Caki2 (cell line): Measurements from ENCODE around the gene TSPAN10. TPM values are rescaled to one million over a fixed set of nuclear protein-coding genes. Genes with fewer than 3 reads are reported as not detected.

Experiments used
- DNase-seq: peaks from one replicate; pipeline ENCODE4 v3.0.0-alpha.2; 2015; ENCODE audit warnings: low read depth
- in situ Hi-C: cut with HindIII; loops from 2 replicates; pipeline ENCODE4 v1.10.0; 2016; ENCODE audit warnings: low sequenced_read_pairs, low pct_unique_long_range_greater_than_20kb, mixed read lengths
- total RNA-seq: library from RNA; depleted of rRNA; stranded (reverse); fragments of >200 nt; shearing (Covaris generic); gene quantifications from 2 replicates; pipeline ENCODE4 v1.2.3, GENCODE V29; 2014; ENCODE audit warnings: low replicate concordance; rRNA removed

Gene TSPAN10
- total RNA-seq, 1 experiment from 2014 or later, result 9.6 TPM

GRCh38 chr17:81697261-81698044, 60.5 kb downstream of the TSPAN10 start:
- no peak for DNase-seq
- in situ Hi-C loops, result no loop called here

Other genes starting within 250 kb of the TSPAN10 start
- 4.4 and 11.9 TPM in 2 replicates for gene BAHCC1, start 241.7 kb upstream of the TSPAN10 start, total RNA-seq
- gene ACTG1, start 124.4 kb upstream of the TSPAN10 start, total RNA-seq, result 3,719 and 3,770 TPM in 2 replicates
- 0.37 and 1.6 TPM in 2 replicates for gene FSCN2, start 108.8 kb upstream of the TSPAN10 start, total RNA-seq
- gene FAAP100, start 84.8 kb upstream of the TSPAN10 start, total RNA-seq, result 40.5 and 41.5 TPM in 2 replicates
- 79.9 and 88.1 TPM in 2 replicates for gene NPLOC4, start 84 bp upstream of the TSPAN10 start, total RNA-seq
- gene PDE6G, start 19.3 kb downstream of the TSPAN10 start, total RNA-seq, result 1.4 TPM in 1 of 2 replicates, not detected in the other
- gene OXLD1, start 29.4 kb downstream of the TSPAN10 start, total RNA-seq, result 76.2 and 103 TPM in 2 replicates
- 33.8 and 39.2 TPM in 2 replicates for gene CCDC137, start 29.5 kb downstream of the TSPAN10 start, total RNA-seq
- 75.3 and 89.9 TPM in 2 replicates for gene ARL16, start 46.6 kb downstream of the TSPAN10 start, total RNA-seq
- 87.1 and 96.6 TPM in 2 replicates for gene HGS, start 46.8 kb downstream of the TSPAN10 start, total RNA-seq
- gene MRPL12, start 66.2 kb downstream of the TSPAN10 start, total RNA-seq, result 185 and 238 TPM in 2 replicates
- gene SLC25A10, start 75.1 kb downstream of the TSPAN10 start, total RNA-seq, result 93.2 and 105 TPM in 2 replicates
- not detected in 2 replicates for gene GCGR, start 167.0 kb downstream of the TSPAN10 start, total RNA-seq
- gene MCRIP1, start 196.1 kb downstream of the TSPAN10 start, total RNA-seq, result 24.7 and 30.9 TPM in 2 replicates
- gene PPP1R27, start 197.9 kb downstream of the TSPAN10 start, total RNA-seq, result not detected in 2 replicates
- gene P4HB, start 223.3 kb downstream of the TSPAN10 start, total RNA-seq, result 653 and 796 TPM in 2 replicates
- 117 and 146 TPM in 2 replicates for gene ARHGDIA, start 234.1 kb downstream of the TSPAN10 start, total RNA-seq